HEK293T (cell line): Measurements from ENCODE around the gene MUC5B.

Source experiments
- BHLHE40 ChIP-seq: fragments of 450-650 bp; IDR thresholded peaks from 2 replicates; pipeline ENCODE4 v1.6.1; 2016; ENCODE audit warnings: mild to moderate bottlenecking, moderate library complexity, borderline replicate concordance
- ELF4 ChIP-seq: fragments of 450-650 bp; IDR thresholded peaks from 2 replicates; pipeline ENCODE4 v1.6.1; 2017; ENCODE audit warnings: antibody characterized with exemption
- FOXA1 ChIP-seq: fragments of 450-650 bp; IDR thresholded peaks from 2 replicates; pipeline ENCODE4 v1.6.1; 2016; ENCODE audit warnings: mild to moderate bottlenecking
- FOXM1 ChIP-seq: fragments of 450-650 bp; IDR thresholded peaks from 2 replicates; pipeline ENCODE4 v1.6.1; 2017; ENCODE audit warnings: mild to moderate bottlenecking, borderline replicate concordance
- SP1 ChIP-seq: fragments of 450-650 bp; IDR thresholded peaks from 2 replicates; pipeline ENCODE4 v1.6.1; 2017

DNA sequence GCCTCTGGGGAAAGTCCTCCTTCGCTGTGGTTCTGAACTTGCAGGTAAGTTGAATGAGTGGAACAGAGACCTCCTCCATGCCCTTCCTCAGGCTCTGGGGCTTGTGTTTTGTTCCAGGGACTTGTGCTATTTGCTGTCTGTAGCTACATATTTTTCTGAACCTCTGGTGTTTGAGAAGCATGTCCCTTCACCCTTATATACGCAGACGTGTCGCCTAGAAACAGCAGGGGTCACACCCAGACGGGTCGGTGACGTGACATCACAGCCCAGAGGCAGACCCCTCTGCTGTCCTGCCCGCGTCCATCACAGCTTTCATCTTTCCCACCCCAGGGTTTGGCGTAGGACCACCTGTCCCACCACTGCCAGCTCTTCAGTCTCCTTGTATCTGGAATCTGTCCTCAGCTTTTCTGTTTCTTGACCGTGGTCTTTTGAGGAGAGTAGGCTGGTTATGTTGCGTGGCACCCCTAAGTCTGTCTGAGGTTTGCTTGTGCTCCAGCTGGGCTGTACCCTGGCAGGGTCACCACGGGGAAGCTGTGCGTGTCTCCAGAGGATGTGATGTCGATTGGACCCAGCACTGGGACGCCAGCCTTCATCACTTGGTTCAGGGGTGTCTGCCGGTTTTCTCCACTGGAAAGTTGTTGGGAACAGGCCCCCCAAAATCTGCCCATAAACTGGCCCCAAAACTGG is 13.4 kb upstream of the MUC5B start:
- TF ChIP-seq FOXM1 (no peak), SP1 (no peak), BHLHE40 (no peak), ELF4 (no peak), FOXA1 (no peak)
